Measurements from ENCODE around the gene ERFL.
A peak's percentile ranks its signal among the peaks of the same experiment; 100 is the strongest.
"Not testable (repeated sequence)": the region's sequence is repeated elsewhere in the genome, so short reads cannot be mapped to it uniquely, and the experiment has no call there.

Gene ERFL

DNA sequence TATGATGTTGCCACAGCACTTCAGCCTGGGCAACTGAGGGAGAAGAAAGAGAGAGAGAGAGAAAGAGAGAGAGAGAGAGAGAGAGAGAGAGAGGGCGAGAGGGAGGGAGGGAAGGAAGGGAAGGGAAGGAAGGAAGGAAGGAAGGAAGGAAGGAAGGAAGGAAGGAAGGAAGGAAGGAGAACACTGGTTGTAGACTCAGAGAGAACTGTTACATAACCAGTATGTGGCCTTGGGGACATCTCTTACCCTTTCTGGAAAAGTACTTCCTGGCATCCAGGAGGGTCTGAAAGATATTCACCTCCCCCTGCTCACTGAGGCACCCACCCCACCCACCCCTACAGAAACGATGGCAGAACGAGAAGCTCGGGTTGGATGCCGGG, 47.9 kb downstream of the ERFL start:
- FAIRE-seq (no peak), DNase-seq (ENCODE audit: insufficient read length, low spot score) (no peak)

DNA sequence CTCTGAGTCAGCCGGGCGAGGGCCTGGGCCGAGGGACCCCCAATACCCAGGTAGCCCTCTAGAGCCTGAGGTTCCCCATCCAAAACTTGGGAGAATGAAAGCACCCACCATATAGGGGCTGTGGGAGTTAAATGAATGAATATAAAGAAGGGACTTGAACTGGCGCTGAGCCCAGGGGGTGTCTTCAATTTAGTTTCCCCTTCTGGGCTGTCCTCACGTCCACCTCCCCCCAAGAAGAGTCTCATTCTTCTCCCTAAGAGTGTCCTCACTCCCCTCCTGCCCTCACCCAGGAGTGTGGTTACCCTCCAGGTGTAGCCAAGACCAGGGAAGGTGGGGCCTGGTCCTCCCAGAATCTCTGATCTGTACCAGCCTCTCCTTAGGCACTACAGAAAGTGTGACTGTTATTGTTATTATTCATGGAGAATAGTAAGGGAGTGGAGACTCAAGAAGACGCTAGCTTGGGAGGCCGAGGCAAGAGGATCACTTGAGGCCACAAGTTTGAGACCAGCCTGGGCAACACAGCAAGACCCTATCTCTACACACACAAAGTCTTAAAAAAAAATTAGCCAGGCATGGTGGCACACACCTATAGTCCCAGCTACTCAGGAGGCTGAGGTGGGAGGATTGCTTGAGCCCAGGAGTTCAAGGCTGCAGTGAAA, 48.5 kb downstream of the ERFL start:
- FAIRE-seq (no peak), DNase-seq (ENCODE audit: insufficient read length, low spot score) (no peak)

GRCh38 chr19:41879080-41879479, 49.2 kb downstream of the ERFL start:
- FAIRE-seq = no peak
- no peak for DNase-seq (ENCODE audit: insufficient read length, low spot score)

DNA sequence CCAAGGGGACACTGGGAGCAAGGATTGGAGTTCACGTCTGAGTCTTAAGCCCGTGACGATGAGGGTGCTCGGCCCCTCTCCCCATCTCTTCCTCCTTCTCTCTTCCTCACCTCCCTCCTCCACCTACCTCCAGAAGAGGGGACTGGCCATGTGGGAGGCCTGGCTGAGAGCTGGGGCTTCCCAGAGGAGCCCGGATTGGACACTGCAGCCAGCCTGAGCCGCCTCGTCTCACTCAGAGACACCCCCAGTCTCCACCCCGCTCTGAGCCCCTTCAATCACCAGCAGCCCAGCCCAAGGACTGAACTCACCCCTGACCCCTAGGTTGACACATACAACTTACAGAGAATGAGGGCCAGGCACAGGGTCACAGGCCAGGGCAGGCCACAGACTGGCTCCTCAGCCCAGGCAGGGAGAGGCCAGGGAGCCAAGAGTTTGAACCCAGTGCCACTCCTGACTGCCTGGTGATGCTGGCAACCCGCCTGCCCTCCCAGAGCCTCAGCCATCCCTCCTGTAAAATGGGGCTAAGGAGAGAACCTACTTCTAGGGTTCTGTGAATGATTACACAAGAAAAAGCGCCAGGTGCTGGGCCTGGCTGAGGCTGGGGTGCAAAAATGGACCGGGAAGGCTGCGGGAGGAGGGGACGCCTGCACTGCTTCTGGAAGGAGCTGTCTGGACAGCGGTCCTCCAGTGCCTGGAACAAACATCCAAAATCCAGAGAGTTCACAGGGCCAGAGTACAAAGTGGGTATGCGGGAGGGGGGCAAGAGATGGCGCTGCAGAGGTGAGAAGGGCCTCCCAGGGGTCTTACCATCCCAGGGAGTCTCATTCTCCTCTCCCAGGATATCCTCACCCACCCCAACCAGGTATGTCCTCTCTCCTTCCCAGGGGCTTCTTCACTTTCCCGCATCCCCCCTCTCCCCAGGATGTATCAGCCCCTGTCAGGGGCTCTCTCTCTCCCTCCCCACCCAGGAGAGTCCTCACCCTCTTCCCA, 50.0 kb downstream of the ERFL start:
- DNase-seq (ENCODE audit: insufficient read length, low spot score) = no peak

DNA sequence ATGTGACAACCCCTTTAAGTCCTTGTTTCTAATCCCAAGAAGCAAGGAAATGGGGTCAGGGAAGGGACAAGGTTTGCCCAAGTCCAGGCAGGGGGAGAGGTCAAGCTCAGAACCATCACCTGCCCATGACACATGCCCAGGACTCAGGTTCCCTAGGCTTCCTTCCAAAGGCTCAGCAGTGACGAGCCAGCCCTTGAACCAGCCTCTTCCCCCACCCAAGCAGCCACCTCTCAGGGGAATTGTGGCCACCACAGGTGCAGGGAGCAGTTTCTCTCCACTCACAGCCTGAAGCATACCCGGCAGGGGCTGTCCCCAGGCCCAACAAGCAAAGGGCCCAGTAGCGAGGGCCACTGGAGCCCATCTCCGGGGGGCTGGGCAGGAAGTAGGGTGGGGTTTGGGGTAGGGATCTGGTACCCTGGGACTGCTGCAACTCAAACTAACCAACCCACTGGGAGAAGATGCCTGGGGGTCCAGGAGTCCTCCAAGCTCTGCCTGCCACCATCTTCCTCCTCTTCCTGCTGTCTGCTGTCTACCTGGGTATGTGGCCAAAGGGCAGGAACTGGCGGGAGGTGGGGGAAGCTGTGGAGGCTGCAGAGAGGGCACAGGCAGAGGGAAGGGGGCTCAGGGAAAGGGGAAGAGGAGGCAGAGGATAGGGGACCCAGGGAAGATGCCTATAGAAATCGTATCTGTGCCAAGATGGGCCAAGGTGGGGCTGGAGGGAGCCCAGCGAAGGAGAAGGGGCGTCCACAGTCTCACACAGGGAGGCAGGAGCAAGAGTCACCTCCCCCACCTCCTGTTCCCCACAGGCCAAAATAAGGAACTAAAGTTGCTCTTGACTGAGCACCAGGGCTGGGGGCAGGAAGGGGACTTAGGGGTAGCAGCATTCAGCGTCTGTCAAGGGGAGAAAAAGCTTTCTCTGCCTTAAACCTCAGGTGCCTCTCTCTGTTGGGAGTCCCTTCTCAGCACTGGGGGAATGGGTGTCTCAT, 51.1 kb downstream of the ERFL start, which contains the start of gene CD79A:
Gene CD79A (plus strand): TSS at position 433 of the 986 bp plus-strand sequence. CDS start 26 bp downstream, at position 459.
- no peak for DNase-seq (ENCODE audit: insufficient read length, low spot score)
- FAIRE-seq = no peak

More for the DNA sequence above, 50.0 kb downstream of the ERFL start:
- no peak for FAIRE-seq

DNA sequence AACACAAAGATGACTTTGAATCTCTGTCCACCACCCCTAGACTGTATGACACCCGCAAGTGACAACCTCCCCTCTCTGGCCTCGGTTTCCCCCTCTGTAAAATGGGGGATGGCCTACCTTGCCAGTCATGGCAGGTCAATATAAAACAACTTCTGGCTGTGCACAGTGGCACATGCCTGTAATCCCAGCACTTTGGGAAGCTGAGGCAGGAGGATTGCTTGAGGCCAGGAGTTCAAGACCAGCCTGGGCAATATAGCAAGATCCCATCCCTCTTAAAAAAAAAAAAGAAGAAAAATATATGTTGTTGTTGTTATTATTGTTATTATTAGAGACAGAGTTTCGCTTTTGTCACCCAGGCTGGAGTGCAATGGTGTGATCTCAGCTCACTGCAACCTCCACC, 52.3 kb downstream of the ERFL start:
- FAIRE-seq = not testable (repeated sequence)

DNA sequence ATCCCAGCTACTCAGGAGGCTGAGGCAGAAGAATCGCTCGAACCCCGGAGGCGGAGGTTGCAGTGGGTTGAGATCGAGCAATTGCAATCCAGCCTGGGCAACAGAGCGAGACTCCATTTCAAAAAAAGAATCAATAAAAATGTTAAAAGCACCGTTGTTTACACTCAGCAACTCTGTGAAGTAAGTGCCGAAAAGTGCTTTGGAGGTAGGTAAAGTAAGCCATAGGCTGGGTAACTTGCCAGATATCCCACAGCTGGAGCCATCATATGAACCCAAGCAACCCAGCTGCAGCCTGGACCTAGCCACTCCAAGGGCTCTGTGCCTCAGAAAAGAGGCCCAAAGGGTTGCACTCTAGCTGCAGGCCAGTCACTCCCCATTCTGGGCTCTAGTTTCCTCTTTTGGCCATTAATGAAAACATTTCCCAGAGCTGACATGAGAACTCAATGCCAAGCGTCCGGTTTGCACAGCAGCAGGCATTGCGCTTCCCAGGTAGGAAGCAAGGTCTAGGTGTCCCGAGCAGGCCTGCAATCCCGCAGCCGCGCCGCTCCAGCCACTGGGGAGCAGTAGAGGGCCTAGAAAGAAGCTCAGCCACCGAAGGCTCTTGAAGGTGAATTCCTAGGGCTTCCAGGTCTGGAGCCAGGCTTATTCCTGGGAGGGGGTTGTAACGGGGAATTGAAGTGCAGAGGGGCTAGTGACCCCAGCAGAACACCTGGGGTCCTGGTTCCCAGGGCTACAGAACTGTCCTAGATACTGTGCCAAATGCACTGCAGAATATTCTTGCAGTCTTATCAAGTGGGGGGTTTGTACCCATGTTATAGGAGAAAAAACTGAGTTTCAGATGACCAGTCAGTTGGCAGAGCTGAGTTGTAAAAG, 55.2 kb downstream of the ERFL start:
- DNase-seq (ENCODE audit: insufficient read length, low spot score) (peak; percentile 62), FAIRE-seq (no peak)

More for the DNA sequence above, 52.3 kb downstream of the ERFL start:
- DNase-seq (ENCODE audit: insufficient read length, low spot score) = not testable (repeated sequence)

- DNase-seq (ENCODE audit: insufficient read length, low spot score) = no peak
- FAIRE-seq = no peak
Measured at GRCh38 chr19:41872384-41872774, 55.9 kb downstream of the ERFL start.

- no peak for FAIRE-seq
- DNase-seq (ENCODE audit: insufficient read length, low spot score) = no peak
Measured at GRCh38 chr19:41871573-41872383, 56.5 kb downstream of the ERFL start.

GRCh38 chr19:41870401-41870873, 57.8 kb downstream of the ERFL start:
- DNase-seq (ENCODE audit: insufficient read length, low spot score) (no peak), FAIRE-seq (no peak)

DNA sequence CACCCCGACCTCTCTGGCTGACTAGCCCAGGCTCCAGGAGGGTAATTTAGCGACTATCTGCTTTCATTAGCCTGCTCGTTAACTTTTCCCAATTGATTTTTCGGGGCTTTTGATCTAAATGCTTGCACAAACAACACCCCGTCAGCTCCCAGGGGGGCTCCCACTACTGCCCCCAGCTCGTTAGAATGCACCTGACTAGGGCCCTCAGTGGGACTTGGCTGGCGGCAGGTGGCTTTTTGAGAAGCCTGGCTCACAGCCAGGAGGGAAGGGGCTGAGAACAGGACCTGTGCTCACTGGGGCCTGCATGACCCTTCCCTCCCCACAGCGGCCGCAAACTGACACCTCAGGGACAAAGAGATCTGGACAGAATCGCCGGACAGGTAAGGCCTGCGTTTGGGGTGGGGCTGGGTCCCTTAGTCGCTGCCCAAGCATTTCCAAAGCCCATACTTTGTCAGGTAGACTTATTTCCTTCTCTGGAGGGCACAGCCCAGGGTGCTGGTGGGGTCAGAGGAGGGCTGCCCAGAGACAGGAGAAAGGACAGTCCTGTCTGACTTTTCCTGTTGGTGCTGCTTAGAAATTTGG, 58.8 kb downstream of the ERFL start:
- DNase-seq (ENCODE audit: insufficient read length, low spot score) = no peak
- no peak for FAIRE-seq

GRCh38 chr19:41868989-41869300, 59.3 kb downstream of the ERFL start:
- FAIRE-seq (no peak), DNase-seq (ENCODE audit: insufficient read length, low spot score) (no peak)

GRCh38 chr19:41868120-41868988, 59.9 kb downstream of the ERFL start:
- no peak for DNase-seq (ENCODE audit: insufficient read length, low spot score)
- no peak for FAIRE-seq

GRCh38 chr19:41866284-41866683, 62.0 kb downstream of the ERFL start:
- DNase-seq (ENCODE audit: insufficient read length, low spot score) = no peak
- FAIRE-seq = no peak

- FAIRE-seq (no peak), DNase-seq (ENCODE audit: insufficient read length, low spot score) (no peak)
Measured at GRCh38 chr19:41864374-41864773, 63.9 kb downstream of the ERFL start.

GRCh38 chr19:41863209-41863931, 64.9 kb downstream of the ERFL start:
- FAIRE-seq = no peak
- DNase-seq (ENCODE audit: insufficient read length, low spot score) = no peak

GRCh38 chr19:41862445-41862986, 65.7 kb downstream of the ERFL start:
- FAIRE-seq = no peak

More at GRCh38 chr19:41862445-41862986, 65.7 kb downstream of the ERFL start:
- no peak for DNase-seq (ENCODE audit: insufficient read length, low spot score)

Data from HTR-8/SVneo (cell line).